Osteocyte (in vitro differentiated cells): Measurements from ENCODE around the gene STARD5. TPM values are rescaled to one million over a fixed set of nuclear protein-coding genes. Genes with fewer than 3 reads are reported as not detected.

ENCODE experiments used
- DNase-seq: peaks from one replicate; pipeline ENCODE4 v3.0.0; 2021; ENCODE audit warnings: mixed read lengths; ENCODE audit not compliant: unreplicated experiment; ENCODE audit errors: extremely low spot score
- H3K27ac Mint-ChIP-seq: one replicate; pipeline ENCODE4 v1.8.0; 2021; ENCODE audit warnings: mild to moderate bottlenecking, mixed read lengths; ENCODE audit not compliant: unreplicated experiment
- H3K27me3 Mint-ChIP-seq: one replicate; pipeline ENCODE4 v1.8.0; 2021; ENCODE audit warnings: mixed read lengths; ENCODE audit not compliant: unreplicated experiment
- H3K36me3 Mint-ChIP-seq: one replicate; pipeline ENCODE4 v1.8.0; 2021; ENCODE audit warnings: mixed read lengths; ENCODE audit not compliant: unreplicated experiment
- H3K4me1 Mint-ChIP-seq: one replicate; pipeline ENCODE4 v1.8.0; 2021; ENCODE audit warnings: mixed read lengths; ENCODE audit not compliant: unreplicated experiment
- H3K4me3 Mint-ChIP-seq: one replicate; pipeline ENCODE4 v1.8.0; 2021; ENCODE audit warnings: mild to moderate bottlenecking, moderate library complexity, mixed read lengths; ENCODE audit not compliant: unreplicated experiment
- H3K9me3 Mint-ChIP-seq: one replicate; pipeline ENCODE4 v1.8.0; 2021; ENCODE audit warnings: mixed read lengths; ENCODE audit not compliant: unreplicated experiment
- total RNA-seq: library from RNA; stranded (reverse); gene quantifications from 2 replicates; pipeline ENCODE4 v1.2.1, GENCODE V29; 2021
- TF ChIP-seq, protein P1 (sequence below): fragments of 200-600 bp; sonication (generic); IDR thresholded peaks from 2 replicates; pipeline ENCODE4 v1.5.0; 2021; ENCODE audit warnings: antibody characterized with exemption, mild to moderate bottlenecking, moderate library complexity

Gene STARD5
- total RNA-seq, 1 donor from 2014 or later, result 1.3 TPM

DNA sequence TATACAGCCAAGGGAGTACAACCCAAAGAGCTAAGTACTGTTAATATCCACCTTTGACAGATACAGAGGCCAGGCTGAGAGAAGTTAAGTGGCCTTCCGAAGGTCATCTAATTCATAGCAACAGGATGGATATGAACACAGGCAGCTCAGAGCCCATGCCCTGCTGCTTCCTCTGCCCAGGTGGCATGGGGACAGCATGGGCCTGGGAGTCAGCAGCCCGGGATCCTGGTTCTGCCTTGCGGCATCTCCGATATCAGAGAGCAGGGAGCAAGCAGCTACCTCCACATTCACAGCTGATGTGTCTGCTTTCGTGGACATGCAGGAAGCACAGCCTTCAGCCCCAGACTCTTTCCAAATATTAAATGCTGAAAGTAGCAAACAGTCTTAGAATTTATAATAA lies 55.6 kb downstream of the STARD5 start:
- Mint-ChIP-seq H3K36me3 (no peaks in the 10 kb centered on the region), H3K9me3 (no peaks in the 10 kb centered on the region), H3K4me1 (peaks cover 11% of the 10 kb centered on the region), H3K27ac (no peak overlapping the region), H3K4me3 (no peak overlapping the region), H3K27me3 (peaks cover 29% of the 10 kb centered on the region)
- DNase-seq, result no peak
- TF ChIP-seq, protein P1, sequence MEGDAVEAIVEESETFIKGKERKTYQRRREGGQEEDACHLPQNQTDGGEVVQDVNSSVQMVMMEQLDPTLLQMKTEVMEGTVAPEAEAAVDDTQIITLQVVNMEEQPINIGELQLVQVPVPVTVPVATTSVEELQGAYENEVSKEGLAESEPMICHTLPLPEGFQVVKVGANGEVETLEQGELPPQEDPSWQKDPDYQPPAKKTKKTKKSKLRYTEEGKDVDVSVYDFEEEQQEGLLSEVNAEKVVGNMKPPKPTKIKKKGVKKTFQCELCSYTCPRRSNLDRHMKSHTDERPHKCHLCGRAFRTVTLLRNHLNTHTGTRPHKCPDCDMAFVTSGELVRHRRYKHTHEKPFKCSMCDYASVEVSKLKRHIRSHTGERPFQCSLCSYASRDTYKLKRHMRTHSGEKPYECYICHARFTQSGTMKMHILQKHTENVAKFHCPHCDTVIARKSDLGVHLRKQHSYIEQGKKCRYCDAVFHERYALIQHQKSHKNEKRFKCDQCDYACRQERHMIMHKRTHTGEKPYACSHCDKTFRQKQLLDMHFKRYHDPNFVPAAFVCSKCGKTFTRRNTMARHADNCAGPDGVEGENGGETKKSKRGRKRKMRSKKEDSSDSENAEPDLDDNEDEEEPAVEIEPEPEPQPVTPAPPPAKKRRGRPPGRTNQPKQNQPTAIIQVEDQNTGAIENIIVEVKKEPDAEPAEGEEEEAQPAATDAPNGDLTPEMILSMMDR, result no peak

DNA sequence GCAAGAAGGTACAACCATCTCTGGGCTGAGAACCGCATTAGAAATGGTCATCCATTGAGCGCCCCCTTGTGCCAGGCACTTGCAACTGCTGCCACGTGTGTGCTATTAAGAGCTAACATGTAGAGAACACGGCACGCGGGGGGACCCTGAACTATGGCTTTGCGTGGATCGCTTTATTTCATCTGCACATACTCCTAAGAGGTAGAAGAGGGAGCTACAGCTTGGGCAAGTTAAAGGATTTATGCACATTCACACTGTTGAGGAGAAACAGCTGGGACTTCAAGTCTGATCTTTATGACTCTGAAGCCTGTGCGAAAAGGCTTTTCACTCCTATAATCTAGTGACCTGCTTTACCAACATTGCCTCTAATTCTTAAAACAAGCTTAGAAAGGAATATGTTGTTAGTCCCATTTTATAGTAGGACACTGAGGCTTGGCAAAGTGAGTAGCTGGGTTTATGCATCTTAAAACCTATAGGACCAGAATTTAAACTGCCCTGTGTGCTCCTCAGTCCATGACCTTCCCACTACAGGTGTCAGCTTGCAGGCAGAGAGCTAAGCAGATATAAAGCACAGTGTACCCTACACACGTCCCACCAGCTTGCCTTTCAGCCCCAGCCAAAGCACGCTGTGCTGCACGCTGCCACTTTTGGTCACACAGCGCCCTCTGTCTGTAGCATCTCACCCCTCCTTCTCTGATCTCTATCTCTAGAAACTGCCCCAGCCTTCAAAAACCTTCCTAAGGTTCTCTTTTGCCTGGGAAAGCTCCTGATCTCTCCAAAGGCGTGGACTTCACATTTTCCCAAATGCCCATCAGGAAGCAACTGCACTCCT lies 57.8 kb downstream of the STARD5 start:
- Mint-ChIP-seq H3K36me3 (no peaks in the 10 kb centered on the region), H3K4me3 (no peak overlapping the region)
- no peak for DNase-seq

DNA sequence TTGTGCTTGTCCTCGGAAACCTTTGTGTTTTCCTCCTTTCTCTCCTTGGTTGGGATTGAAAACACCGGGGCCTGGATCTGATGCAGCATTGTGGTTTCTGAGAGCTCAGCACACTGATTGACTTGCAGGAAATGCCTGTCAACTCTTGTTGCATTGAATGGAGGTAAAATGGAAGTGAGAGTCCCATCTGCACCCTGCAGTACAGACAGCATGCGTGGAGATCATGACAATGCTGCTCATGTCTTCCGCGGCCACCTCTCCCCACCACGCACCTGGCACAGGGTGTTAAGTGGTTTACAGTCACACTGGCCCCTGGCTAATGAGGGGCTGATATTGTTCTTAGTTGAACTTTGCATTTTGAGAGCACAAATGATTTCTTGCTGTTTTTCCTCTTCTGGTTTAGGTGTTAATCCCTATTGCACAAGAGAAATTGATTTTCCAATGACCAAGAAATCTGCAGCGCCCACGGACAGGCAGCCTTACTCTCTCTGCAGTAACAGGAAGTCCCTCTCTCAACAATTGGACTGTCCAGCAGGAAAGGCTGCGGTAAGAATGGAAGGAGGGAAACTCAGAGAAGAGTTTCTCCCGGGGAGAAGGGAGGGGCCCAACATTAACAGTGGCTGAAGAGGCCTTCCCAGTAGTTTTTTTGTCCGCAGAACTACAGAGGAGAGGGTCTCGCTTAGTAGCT lies 58.5 kb downstream of the STARD5 start:
- no peak overlapping the region for H3K4me3 Mint-ChIP-seq
- no peak overlapping the region for H3K27ac Mint-ChIP-seq
- no peak for DNase-seq
- no peaks in the 10 kb centered on the region for H3K36me3 Mint-ChIP-seq
- no peaks in the 10 kb centered on the region for H3K9me3 Mint-ChIP-seq
- TF ChIP-seq, protein P1, result no peak
- H3K27me3 Mint-ChIP-seq, result peaks cover 32% of the 10 kb centered on the region
- peaks cover 11% of the 10 kb centered on the region for H3K4me1 Mint-ChIP-seq

More for the DNA sequence above, 57.8 kb downstream of the STARD5 start:
- peaks cover 30% of the 10 kb centered on the region for H3K27me3 Mint-ChIP-seq
- H3K27ac Mint-ChIP-seq, result no peak overlapping the region
- H3K4me1 Mint-ChIP-seq, result peaks cover 11% of the 10 kb centered on the region
- H3K9me3 Mint-ChIP-seq, result no peaks in the 10 kb centered on the region
- TF ChIP-seq, protein P1, result peak; percentile 79

DNA sequence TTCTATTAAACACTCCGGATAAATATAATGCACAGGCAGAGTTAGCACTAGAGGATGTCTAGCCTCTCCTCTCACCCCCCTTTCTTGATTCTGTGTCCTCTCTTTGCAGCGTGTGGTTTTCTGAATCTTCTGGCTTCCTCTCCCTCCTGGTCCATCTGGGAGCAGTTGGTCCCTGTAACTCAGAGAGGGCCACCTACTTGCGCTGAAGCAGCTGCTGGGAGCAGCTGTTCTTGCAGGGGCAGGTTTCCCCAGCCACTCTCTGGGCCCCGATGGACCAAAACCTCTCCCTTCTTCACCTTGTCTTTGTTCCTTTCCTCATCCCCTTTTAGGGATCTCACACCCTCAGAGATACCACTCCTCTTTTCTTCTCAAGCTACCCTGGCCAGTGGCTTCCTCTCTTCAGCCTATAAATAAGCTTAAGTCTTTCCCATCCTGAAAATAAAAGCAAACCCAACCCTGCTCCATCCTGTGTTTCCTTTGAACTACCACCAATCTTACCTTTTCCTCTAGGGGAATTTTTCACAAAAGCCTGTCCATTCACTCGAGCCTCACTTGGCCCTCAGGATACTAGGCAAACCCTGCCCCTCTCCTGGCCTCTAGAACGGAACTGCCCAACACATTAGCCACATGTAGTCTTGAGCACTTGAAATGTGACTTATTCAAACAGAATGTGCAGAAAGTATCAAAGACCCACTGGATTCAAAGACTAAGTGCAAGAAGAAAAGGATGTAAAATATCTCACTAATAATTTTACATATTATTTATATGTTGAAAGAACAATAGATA lies 59.7 kb downstream of the STARD5 start:
- Mint-ChIP-seq H3K27me3 (peaks cover 38% of the 10 kb centered on the region), H3K4me3 (no peak overlapping the region), H3K36me3 (no peaks in the 10 kb centered on the region), H3K27ac (no peak overlapping the region), H3K4me1 (peaks cover 11% of the 10 kb centered on the region), H3K9me3 (no peaks in the 10 kb centered on the region)
- DNase-seq, result no peak
- TF ChIP-seq, protein P1, result no peak
